ENCODE data around the gene NPHP4. TPM values are rescaled to one million over a fixed set of nuclear protein-coding genes. Genes with fewer than 3 reads are reported as not detected.

NPHP4 gene
- total and polyA plus RNA-seq, 9 of the 15 experiments (the other 6 are each of a cell fraction or from before 2014, with no cell fraction given) = 0.52 to 26.2 (median 6.7) TPM

DNA sequence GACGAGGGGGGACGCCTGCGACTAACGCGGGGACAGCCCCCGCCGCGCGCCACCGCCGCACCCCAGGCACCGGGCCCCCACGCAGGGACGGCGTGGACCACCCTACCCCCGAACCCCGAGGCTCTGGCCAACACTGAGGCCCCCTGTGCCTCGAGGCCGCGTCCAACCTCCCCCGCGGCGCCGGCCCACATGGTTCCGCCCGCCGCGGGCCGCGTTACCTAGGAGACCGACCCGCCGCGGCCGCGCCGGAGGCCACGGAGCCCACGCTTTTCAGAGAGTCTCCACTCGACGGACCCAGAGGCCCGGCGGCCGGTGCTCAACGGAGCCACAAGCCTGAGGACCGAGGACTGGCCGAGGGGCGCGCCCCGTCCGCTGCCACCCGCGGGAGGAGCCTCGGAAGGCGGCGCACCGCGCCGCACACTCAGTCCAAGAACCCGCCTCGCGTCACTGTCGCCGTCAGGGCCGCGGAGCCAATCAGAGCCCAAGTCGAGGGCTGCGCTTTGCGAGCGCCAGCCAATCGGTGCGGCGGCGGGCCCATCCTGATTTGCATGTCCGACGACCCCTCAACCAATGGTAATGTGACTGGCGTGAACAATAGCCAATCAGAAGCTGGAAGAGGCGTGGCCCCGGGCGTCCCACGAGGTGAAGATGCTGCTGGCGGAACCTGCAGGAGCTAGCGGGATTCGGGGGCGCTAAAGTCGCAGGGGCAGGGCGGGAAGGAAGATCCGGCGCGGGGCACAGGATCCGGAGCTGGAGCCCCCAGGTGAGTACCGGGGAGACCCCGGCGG is at the start of gene NPHP4 (continued):
- TF ChIP-seq, protein P1, sequence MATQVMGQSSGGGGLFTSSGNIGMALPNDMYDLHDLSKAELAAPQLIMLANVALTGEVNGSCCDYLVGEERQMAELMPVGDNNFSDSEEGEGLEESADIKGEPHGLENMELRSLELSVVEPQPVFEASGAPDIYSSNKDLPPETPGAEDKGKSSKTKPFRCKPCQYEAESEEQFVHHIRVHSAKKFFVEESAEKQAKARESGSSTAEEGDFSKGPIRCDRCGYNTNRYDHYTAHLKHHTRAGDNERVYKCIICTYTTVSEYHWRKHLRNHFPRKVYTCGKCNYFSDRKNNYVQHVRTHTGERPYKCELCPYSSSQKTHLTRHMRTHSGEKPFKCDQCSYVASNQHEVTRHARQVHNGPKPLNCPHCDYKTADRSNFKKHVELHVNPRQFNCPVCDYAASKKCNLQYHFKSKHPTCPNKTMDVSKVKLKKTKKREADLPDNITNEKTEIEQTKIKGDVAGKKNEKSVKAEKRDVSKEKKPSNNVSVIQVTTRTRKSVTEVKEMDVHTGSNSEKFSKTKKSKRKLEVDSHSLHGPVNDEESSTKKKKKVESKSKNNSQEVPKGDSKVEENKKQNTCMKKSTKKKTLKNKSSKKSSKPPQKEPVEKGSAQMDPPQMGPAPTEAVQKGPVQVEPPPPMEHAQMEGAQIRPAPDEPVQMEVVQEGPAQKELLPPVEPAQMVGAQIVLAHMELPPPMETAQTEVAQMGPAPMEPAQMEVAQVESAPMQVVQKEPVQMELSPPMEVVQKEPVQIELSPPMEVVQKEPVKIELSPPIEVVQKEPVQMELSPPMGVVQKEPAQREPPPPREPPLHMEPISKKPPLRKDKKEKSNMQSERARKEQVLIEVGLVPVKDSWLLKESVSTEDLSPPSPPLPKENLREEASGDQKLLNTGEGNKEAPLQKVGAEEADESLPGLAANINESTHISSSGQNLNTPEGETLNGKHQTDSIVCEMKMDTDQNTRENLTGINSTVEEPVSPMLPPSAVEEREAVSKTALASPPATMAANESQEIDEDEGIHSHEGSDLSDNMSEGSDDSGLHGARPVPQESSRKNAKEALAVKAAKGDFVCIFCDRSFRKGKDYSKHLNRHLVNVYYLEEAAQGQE (IDR thresholded peaks at IDR 0.05; ENCODE audit: borderline replicate concordance) = peak; percentile 40
- TF ChIP-seq, protein P1 (CRISPR knock-in tag; IDR thresholded peaks at IDR 0.05; ENCODE audit: low read depth) = peak; percentile 57; the same call in 1 of the 2 replicates
- TF ChIP-seq PML (IDR thresholded peaks at IDR 0.05; ENCODE audit: low read length) = peak; percentile 10; the same call in 1 of the 2 replicates
- TF ChIP-seq, protein P2, sequence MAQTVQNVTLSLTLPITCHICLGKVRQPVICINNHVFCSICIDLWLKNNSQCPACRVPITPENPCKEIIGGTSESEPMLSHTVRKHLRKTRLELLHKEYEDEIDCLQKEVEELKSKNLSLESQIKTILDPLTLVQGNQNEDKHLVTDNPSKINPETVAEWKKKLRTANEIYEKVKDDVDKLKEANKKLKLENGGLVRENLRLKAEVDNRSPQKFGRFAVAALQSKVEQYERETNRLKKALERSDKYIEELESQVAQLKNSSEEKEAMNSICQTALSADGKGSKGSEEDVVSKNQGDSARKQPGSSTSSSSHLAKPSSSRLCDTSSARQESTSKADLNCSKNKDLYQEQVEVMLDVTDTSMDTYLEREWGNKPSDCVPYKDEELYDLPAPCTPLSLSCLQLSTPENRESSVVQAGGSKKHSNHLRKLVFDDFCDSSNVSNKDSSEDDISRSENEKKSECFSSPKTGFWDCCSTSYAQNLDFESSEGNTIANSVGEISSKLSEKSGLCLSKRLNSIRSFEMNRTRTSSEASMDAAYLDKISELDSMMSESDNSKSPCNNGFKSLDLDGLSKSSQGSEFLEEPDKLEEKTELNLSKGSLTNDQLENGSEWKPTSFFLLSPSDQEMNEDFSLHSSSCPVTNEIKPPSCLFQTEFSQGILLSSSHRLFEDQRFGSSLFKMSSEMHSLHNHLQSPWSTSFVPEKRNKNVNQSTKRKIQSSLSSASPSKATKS (CRISPR knock-in tag; IDR thresholded peaks at IDR 0.05) = no peak
- TF ChIP-seq XRCC4 (IDR thresholded peaks at IDR 0.05; ENCODE audit: extremely low read depth, insufficient read depth, insufficient read length) = no peak
- TF ChIP-seq CBX8 (IDR thresholded peaks at IDR 0.05; ENCODE audit: borderline replicate concordance, extremely low read depth, low read depth, low read length, poor library complexity, severe bottlenecking) = no peak
- no peak for TF ChIP-seq ZNF143 (CRISPR knock-in tag; IDR thresholded peaks at IDR 0.05)
- TF ChIP-seq PHTF2 (CRISPR knock-in tag; IDR thresholded peaks at IDR 0.05) = no peak
- no peak for TF ChIP-seq ZBTB8A (IDR thresholded peaks at IDR 0.05; ENCODE audit: partially characterized antibody)
- no peak for TF ChIP-seq HMBOX1 (IDR thresholded peaks at IDR 0.05)
- no peak; the same call in 1 of the 2 replicates for TF ChIP-seq ZNF384 (IDR thresholded peaks at IDR 0.05; ENCODE audit: low read depth, low read length)
- TF ChIP-seq KLF16 (IDR thresholded peaks at IDR 0.05) = no peak
- TF ChIP-seq RHOXF2B (CRISPR knock-in tag; conservative IDR thresholded peaks at IDR 0.05) = no peak
- TF ChIP-seq JUND (IDR thresholded peaks at IDR 0.05; ENCODE audit: borderline replicate concordance, low read depth, low read length) = peak; percentile 92
- TF ChIP-seq JUND (tag; IDR thresholded peaks at IDR 0.05; ENCODE audit: borderline replicate concordance, low read depth, low read length) = peak; percentile 27; the same call in 1 of the 3 replicates
- TF ChIP-seq ZNF695 (CRISPR knock-in tag; IDR thresholded peaks at IDR 0.05) = no peak
- TF ChIP-seq ZNF175 (CRISPR knock-in tag; IDR thresholded peaks at IDR 0.05; ENCODE audit: low read depth) = no peak
